Measurements from ENCODE around the gene THAP7.

DNA sequence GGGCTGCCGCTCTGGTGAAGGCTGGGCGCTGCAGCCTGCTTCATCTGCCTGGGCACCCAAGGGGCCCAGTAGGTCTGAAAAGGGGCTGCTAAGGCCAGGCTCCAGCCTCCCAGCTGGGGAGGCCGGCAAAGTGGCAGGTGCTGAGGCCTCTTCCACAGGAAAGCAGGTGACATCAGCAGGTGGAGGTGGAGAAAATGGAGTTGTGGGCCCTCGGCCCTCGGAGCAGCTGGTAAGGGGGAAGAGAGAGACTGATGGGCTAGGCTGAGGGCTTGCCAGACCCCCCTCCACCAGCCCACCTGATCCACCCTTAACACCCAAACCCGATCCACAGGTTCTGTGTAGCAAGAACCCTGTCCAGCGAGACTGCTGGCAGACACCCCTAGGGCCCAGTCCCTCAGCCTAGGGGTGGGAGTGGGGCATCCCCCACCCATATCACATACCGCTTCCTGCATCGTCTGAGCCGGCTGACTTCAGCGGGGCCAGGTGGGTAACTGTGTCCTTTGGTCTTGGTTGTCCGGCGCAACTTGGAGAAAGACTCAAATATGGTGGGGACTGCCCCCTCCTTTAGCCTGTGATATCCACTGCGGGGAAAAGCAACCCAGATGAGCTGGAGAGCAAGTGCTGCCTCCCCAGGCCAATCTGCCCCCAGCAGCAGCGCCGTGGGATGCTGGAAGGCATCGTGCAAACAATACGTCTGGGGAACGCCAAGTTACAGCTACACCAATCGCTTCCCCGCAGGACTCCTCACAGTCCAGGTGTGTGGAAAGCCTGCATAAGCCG is 1.5 kb downstream of the THAP7 start:
- TF ChIP-seq, protein P1, sequence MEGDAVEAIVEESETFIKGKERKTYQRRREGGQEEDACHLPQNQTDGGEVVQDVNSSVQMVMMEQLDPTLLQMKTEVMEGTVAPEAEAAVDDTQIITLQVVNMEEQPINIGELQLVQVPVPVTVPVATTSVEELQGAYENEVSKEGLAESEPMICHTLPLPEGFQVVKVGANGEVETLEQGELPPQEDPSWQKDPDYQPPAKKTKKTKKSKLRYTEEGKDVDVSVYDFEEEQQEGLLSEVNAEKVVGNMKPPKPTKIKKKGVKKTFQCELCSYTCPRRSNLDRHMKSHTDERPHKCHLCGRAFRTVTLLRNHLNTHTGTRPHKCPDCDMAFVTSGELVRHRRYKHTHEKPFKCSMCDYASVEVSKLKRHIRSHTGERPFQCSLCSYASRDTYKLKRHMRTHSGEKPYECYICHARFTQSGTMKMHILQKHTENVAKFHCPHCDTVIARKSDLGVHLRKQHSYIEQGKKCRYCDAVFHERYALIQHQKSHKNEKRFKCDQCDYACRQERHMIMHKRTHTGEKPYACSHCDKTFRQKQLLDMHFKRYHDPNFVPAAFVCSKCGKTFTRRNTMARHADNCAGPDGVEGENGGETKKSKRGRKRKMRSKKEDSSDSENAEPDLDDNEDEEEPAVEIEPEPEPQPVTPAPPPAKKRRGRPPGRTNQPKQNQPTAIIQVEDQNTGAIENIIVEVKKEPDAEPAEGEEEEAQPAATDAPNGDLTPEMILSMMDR (conservative IDR thresholded peaks at IDR 0.05; ENCODE audit: low read depth in 2 of 2), result no peak
- TF ChIP-seq POLR2AphosphoS5 (IDR thresholded peaks at IDR 0.05; ENCODE audit: low read depth), result no peak
- no peak for TF ChIP-seq EZH2 (IDR thresholded peaks at IDR 0.05; ENCODE audit: low read depth, unreplicated experiment)
- TF ChIP-seq EZH2phosphoT487 (IDR thresholded peaks at IDR 0.05; ENCODE audit: unreplicated experiment), result no peak
- TF ChIP-seq CREB1 (CRISPR knock-in tag; IDR thresholded peaks at IDR 0.05; ENCODE audit: low read depth), result no peak
- TF ChIP-seq, protein P2, sequence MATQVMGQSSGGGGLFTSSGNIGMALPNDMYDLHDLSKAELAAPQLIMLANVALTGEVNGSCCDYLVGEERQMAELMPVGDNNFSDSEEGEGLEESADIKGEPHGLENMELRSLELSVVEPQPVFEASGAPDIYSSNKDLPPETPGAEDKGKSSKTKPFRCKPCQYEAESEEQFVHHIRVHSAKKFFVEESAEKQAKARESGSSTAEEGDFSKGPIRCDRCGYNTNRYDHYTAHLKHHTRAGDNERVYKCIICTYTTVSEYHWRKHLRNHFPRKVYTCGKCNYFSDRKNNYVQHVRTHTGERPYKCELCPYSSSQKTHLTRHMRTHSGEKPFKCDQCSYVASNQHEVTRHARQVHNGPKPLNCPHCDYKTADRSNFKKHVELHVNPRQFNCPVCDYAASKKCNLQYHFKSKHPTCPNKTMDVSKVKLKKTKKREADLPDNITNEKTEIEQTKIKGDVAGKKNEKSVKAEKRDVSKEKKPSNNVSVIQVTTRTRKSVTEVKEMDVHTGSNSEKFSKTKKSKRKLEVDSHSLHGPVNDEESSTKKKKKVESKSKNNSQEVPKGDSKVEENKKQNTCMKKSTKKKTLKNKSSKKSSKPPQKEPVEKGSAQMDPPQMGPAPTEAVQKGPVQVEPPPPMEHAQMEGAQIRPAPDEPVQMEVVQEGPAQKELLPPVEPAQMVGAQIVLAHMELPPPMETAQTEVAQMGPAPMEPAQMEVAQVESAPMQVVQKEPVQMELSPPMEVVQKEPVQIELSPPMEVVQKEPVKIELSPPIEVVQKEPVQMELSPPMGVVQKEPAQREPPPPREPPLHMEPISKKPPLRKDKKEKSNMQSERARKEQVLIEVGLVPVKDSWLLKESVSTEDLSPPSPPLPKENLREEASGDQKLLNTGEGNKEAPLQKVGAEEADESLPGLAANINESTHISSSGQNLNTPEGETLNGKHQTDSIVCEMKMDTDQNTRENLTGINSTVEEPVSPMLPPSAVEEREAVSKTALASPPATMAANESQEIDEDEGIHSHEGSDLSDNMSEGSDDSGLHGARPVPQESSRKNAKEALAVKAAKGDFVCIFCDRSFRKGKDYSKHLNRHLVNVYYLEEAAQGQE (IDR thresholded peaks at IDR 0.05; ENCODE audit: unreplicated experiment), result no peak
- no peak for TF ChIP-seq ZNF114 (CRISPR knock-in tag; IDR thresholded peaks at IDR 0.05)
- no peak for TF ChIP-seq STAT1 (IDR thresholded peaks at IDR 0.05; ENCODE audit: unreplicated experiment)
- TF ChIP-seq JUNB (IDR thresholded peaks at IDR 0.05; ENCODE audit: unreplicated experiment), result no peak
- TF ChIP-seq ZNF331 (CRISPR knock-in tag; IDR thresholded peaks at IDR 0.05; ENCODE audit: low read depth), result no peak
- TF ChIP-seq, protein P3, sequence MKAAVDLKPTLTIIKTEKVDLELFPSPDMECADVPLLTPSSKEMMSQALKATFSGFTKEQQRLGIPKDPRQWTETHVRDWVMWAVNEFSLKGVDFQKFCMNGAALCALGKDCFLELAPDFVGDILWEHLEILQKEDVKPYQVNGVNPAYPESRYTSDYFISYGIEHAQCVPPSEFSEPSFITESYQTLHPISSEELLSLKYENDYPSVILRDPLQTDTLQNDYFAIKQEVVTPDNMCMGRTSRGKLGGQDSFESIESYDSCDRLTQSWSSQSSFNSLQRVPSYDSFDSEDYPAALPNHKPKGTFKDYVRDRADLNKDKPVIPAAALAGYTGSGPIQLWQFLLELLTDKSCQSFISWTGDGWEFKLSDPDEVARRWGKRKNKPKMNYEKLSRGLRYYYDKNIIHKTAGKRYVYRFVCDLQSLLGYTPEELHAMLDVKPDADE (IDR thresholded peaks at IDR 0.05), result no peak
